Thyroid gland (tissue), 4 donors: Measurements from ENCODE around the gene PASK. TPM values are rescaled to one million over a fixed set of nuclear protein-coding genes. Genes with fewer than 3 reads are reported as not detected.

ENCODE experiments used
- DNase-seq, 2 donors: peaks; one replicate each; pipeline ENCODE4 v3.0.0-alpha.2; 2019
- H3K27ac ChIP-seq, 3 donors: fragments of 200-600 bp; sonication (generic); 1 replicate in 2 of 3; 2 replicates in 1 of 3; pipeline ENCODE4 v1.5.1; 2016 to 2019; ENCODE audit warnings: mild to moderate bottlenecking in 1 of 3, moderate library complexity in 1 of 3
- H3K27me3 ChIP-seq: fragments of 200-600 bp; sonication (generic); one replicate; pipeline ENCODE4 v1.5.1; 2019
- H3K36me3 ChIP-seq, 2 donors: fragments of 200-600 bp; sonication (generic); one replicate each; pipeline ENCODE4 v1.5.1; 2016 to 2019
- H3K4me1 ChIP-seq, 2 donors: fragments of 200-600 bp; sonication (generic); one replicate each; pipeline ENCODE4 v1.5.1; 2017 to 2019
- H3K4me3 ChIP-seq, 3 donors: fragments of 200-600 bp; sonication (generic); replicated peaks in 1 of 3; 1 replicate in 2 of 3; 2 replicates in 1 of 3; pipeline ENCODE4 v1.5.1; 2016; ENCODE audit warnings: mild to moderate bottlenecking in 1 of 3
- H3K9me3 ChIP-seq: fragments of 200-600 bp; sonication (generic); one replicate; pipeline ENCODE4 v1.5.1; 2017
- CTCF ChIP-seq, 6 experiments: fragments of 200-600 bp in 3 of 6; fragments of 450-650 bp in 3 of 6; sonication (generic) in 3 of 6; IDR thresholded peaks; one replicate each; pipeline ENCODE4 v1.5.1; 2016 to 2019; ENCODE audit warnings: antibody characterized with exemption in 6 of 6, mild to moderate bottlenecking in 2 of 6, inconsistent platforms in 1 of 6, moderate library complexity in 1 of 6
- POLR2A ChIP-seq, 2 donors: fragments of 450-650 bp; IDR thresholded peaks; one replicate each; pipeline ENCODE4 v1.6.1; 2017; ENCODE audit warnings: antibody characterized with exemption in 2 of 2, mild to moderate bottlenecking in 2 of 2, moderate library complexity in 1 of 2
- WGBS, 2 donors: methylation state at CpG; one replicate each; pipeline ENCODE4 v1.1.5; 2017; 5-methylcytosine and 5-hydroxymethylcytosine counted together
- intact Hi-C: fragments of 100-400 bp; cut with DNase I; formaldehyde crosslinking; loops from one replicate; pipeline ENCODE4 v1.15.1; 2023
- total RNA-seq, 4 donors: library from RNA; depleted of rRNA; stranded (reverse); fragments of >200 nt; gene quantifications; one replicate each; pipeline ENCODE4 v1.2.3, GENCODE V29; 2016

Gene PASK
- total RNA-seq, 4 donors from 2014 or later: 7.0 to 29.4 (median 20.8) TPM

GRCh38 chr2:241137276-241138190 lies 11.7 kb downstream of the PASK start:
- no peaks in the 10 kb centered on the region for H3K4me1 ChIP-seq
- H3K9me3 ChIP-seq: no peaks in the 10 kb centered on the region
- H3K36me3 ChIP-seq: peaks cover 0 to 3% of the 10 kb centered on the region in 2 donors
- no peak overlapping the region for H3K27ac ChIP-seq
- no peaks in the 10 kb centered on the region for H3K27me3 ChIP-seq
- no peak for TF ChIP-seq CTCF (IDR thresholded peaks at IDR 0.05)
- TF ChIP-seq POLR2A (IDR thresholded peaks at IDR 0.05): no peak
- H3K4me3 ChIP-seq: no peak overlapping the region
- no peak for DNase-seq
- 88 to 95% methylated on average over 11 to 22 of the region's 24 CpGs for WGBS, 2 donors
- intact Hi-C loops: no loop called here

GRCh38 chr2:241136661-241137260 lies 12.5 kb downstream of the PASK start:
- Histone ChIP-seq H3K27ac (no peak overlapping the region), H3K36me3 (peaks cover 0 to 3% of the 10 kb centered on the region in 2 donors), H3K4me3 (no peak overlapping the region), H3K27me3 (no peaks in the 10 kb centered on the region), H3K4me1 (no peaks in the 10 kb centered on the region), H3K9me3 (no peaks in the 10 kb centered on the region)
- TF ChIP-seq CTCF (IDR thresholded peaks at IDR 0.05) (no peak), POLR2A (IDR thresholded peaks at IDR 0.05) (no peak)
- WGBS, 2 donors: 94 to 95% methylated on average over 19 to 22 of the region's 25 CpGs
- intact Hi-C loops: no loop called here
- no peak for DNase-seq

- Histone ChIP-seq H3K4me3 (no peak overlapping the region), H3K36me3 (peaks cover 0 to 3% of the 10 kb centered on the region in 2 donors), H3K27ac (no peak overlapping the region), H3K4me1 (no peaks in the 10 kb centered on the region), H3K27me3 (no peaks in the 10 kb centered on the region), H3K9me3 (no peaks in the 10 kb centered on the region)
- no peak for DNase-seq
- WGBS, 2 donors: 95 to 96% methylated on average over 8 of the region's 8 CpGs
- TF ChIP-seq POLR2A (IDR thresholded peaks at IDR 0.05): no peak
- TF ChIP-seq CTCF (IDR thresholded peaks at IDR 0.05): no peak
- intact Hi-C loops: no loop called here
Measured at GRCh38 chr2:241136191-241136590, 13.1 kb downstream of the PASK start.

- Histone ChIP-seq H3K27me3 (no peaks in the 10 kb centered on the region), H3K4me3 (no peak overlapping the region), H3K4me1 (no peaks in the 10 kb centered on the region), H3K9me3 (no peaks in the 10 kb centered on the region), H3K27ac (no peak overlapping the region), H3K36me3 (peaks cover 0 to 3% of the 10 kb centered on the region in 2 donors)
- intact Hi-C loops: no loop called here
- WGBS, 2 donors: 81 to 84% methylated on average over 7 to 9 of the region's 9 CpGs
- TF ChIP-seq CTCF (IDR thresholded peaks at IDR 0.05): no peak
- no peak for TF ChIP-seq POLR2A (IDR thresholded peaks at IDR 0.05)
- no peak for DNase-seq
Measured at GRCh38 chr2:241135737-241136136, 13.5 kb downstream of the PASK start.

GRCh38 chr2:241134711-241135110 lies 14.6 kb downstream of the PASK start:
- Histone ChIP-seq H3K4me3 (no peak overlapping the region), H3K36me3 (peaks cover 0 to 3% of the 10 kb centered on the region in 2 donors), H3K27ac (no peak overlapping the region), H3K9me3 (no peaks in the 10 kb centered on the region), H3K4me1 (no peaks in the 10 kb centered on the region), H3K27me3 (no peaks in the 10 kb centered on the region)
- no peak for DNase-seq
- TF ChIP-seq POLR2A (IDR thresholded peaks at IDR 0.05): no peak
- no peak for TF ChIP-seq CTCF (IDR thresholded peaks at IDR 0.05)
- 97 to 99% methylated on average over 4 to 7 of the region's 7 CpGs for WGBS, 2 donors
- intact Hi-C loops: no loop called here
